ENCODE results near the gene TMEM198.

Gene TMEM198

DNA sequence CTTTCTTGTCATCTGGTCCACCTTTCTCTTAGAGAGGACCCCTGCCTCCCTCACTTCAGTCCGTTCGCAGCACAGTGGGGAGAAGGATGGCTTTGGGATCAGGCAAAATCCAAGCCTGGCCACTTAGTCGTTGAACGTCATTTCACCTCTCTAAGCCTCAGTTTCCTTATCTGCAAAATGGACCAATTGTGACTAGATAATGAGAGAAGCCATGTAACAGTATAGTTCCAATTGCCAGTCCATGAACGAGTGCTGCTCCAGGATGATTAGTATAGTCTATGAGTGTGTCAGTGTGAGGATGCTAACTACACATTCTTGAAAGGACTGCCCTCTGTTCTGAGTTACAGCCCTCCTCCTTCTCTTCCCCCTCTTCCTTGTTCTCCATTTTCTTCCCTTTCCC, 29.3 kb downstream of the TMEM198 start:
- no peak overlapping the region for H3K4me3 ChIP-seq (ENCODE audit: low read length)
- no peak for DNase-seq (ENCODE audit: low read depth)
- TF ChIP-seq, protein P1, sequence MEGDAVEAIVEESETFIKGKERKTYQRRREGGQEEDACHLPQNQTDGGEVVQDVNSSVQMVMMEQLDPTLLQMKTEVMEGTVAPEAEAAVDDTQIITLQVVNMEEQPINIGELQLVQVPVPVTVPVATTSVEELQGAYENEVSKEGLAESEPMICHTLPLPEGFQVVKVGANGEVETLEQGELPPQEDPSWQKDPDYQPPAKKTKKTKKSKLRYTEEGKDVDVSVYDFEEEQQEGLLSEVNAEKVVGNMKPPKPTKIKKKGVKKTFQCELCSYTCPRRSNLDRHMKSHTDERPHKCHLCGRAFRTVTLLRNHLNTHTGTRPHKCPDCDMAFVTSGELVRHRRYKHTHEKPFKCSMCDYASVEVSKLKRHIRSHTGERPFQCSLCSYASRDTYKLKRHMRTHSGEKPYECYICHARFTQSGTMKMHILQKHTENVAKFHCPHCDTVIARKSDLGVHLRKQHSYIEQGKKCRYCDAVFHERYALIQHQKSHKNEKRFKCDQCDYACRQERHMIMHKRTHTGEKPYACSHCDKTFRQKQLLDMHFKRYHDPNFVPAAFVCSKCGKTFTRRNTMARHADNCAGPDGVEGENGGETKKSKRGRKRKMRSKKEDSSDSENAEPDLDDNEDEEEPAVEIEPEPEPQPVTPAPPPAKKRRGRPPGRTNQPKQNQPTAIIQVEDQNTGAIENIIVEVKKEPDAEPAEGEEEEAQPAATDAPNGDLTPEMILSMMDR (IDR thresholded peaks at IDR 0.05; ENCODE audit: insufficient read depth, low read depth, low read length, missing control alignments): no peak

DNA sequence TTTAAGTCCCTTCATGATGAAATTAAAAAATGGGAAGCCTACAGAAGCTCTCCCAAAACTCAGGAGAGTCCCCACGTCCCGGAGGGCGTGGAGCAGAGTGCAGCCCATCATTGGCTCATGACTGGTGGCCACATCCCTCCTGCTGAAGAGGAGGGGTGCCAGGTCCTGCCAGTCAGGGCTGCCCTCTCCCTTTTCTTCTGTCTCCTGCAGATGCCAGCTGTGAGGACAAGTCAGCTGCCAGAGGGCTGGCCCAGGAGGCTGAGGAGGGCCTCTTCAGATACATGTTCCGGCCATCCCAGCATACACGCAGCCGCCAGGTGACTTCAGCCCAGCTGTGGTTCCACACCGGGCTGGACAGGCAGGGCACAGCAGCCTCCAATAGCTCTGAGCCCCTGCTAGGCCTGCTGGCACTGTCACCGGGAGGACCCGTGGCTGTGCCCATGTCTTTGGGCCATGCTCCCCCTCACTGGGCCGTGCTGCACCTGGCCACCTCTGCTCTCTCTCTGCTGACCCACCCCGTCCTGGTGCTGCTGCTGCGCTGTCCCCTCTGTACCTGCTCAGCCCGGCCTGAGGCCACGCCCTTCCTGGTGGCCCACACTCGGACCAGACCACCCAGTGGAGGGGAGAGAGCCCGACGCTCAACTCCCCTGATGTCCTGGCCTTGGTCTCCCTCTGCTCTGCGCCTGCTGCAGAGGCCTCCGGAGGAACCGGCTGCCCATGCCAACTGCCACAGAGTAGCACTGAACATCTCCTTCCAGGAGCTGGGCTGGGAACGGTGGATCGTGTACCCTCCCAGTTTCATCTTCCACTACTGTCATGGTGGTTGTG, 30.9 kb downstream of the TMEM198 start:
- no peak for DNase-seq (ENCODE audit: low read depth)
- H3K4me3 ChIP-seq (ENCODE audit: low read length): no peak overlapping the region
- TF ChIP-seq, protein P1 (IDR thresholded peaks at IDR 0.05; ENCODE audit: insufficient read depth, low read depth, low read length, missing control alignments): no peak

DNA sequence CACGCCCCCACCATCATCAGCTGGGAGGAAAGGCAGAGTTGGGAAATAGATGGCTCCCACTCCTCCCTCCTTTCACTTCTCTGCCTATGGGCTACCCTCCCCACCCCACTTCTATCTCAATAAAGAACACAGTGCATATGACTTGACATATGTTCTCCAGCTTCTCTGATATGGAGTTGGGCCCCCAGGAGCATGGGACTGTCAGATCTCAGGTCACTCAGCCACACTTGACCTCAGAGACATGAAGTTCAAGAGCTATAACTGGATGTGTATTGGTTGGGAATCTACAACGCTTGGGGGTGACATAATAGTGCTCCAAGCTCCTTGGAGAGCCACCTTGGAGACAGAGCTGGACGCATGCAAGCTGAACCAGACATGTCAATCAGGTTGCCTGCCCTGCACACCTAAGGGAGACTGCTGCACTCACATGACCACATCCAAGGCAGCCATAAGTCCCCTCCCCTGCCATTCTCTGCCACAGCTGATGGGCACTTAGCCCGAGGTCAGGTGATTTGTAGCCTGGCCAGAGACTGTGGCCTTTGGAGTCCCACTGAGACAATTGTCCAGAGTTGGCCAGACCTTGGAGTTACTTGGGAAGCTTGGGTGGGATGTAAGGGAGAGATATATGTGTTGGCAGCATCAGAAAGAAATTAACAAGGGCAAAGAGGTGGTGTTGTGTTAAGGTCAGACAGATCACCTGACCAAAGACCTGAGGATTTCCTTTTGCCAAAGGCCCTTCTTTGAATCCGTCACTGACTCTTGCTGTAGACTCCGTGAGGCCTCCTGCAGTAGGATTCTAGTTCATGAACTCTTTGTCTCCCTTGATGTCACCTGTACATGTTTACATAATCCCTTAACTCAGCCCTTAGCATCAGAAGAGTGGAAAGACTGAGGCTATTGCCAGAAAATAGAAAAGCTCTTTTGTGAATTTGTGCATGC, 32.0 kb downstream of the TMEM198 start:
- no peak overlapping the region for H3K4me3 ChIP-seq (ENCODE audit: low read length)
- TF ChIP-seq, protein P1 (IDR thresholded peaks at IDR 0.05; ENCODE audit: insufficient read depth, low read depth, low read length, missing control alignments): no peak
- DNase-seq (ENCODE audit: low read depth): no peak

DNA sequence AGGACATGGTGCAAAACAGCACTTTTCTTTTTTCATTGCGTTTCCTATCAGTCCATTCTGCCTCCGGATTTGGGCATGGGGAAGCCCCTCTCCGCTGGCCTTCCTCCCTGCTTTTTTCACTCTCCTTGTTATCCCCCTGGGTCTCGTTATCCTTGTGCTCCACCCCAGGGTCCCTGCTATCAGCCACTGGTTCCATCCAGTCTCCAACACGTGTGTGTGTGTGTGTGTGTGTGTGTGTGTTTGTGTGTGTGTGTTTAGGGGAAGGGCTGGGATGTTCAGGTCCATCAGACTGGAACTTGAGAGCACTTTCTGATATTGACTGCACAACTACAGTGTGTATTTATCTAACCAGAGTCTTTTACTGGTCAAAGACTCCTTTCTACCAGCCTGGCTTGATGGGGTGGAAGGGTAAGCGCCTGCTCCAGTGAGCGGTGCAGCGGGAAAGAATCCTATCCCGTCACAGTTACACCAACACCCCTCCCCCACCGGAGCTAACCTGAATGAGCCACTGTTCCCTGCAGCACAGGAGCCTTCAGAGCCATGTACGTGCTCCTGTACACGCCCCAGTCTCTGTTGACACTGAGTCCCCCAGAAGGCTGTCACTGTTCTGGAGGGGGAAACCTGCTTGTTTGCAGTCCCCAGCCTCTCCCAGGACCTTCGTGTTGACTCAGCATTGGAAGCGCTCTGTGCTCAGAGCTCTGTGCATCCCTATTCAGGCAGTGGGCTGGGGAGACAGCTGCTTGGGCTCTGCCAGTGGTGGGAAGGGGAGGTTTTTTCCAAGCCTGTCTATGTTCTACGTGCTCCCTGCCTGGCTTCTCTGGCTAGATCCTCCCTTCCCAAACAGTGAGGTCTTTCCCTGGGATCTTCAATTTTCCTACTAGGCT, 32.9 kb downstream of the TMEM198 start:
- peak; percentile 36 for DNase-seq (ENCODE audit: low read depth)
- TF ChIP-seq, protein P1 (IDR thresholded peaks at IDR 0.05; ENCODE audit: insufficient read depth, low read depth, low read length, missing control alignments): no peak
- H3K4me3 ChIP-seq (ENCODE audit: low read length): no peak overlapping the region

DNA sequence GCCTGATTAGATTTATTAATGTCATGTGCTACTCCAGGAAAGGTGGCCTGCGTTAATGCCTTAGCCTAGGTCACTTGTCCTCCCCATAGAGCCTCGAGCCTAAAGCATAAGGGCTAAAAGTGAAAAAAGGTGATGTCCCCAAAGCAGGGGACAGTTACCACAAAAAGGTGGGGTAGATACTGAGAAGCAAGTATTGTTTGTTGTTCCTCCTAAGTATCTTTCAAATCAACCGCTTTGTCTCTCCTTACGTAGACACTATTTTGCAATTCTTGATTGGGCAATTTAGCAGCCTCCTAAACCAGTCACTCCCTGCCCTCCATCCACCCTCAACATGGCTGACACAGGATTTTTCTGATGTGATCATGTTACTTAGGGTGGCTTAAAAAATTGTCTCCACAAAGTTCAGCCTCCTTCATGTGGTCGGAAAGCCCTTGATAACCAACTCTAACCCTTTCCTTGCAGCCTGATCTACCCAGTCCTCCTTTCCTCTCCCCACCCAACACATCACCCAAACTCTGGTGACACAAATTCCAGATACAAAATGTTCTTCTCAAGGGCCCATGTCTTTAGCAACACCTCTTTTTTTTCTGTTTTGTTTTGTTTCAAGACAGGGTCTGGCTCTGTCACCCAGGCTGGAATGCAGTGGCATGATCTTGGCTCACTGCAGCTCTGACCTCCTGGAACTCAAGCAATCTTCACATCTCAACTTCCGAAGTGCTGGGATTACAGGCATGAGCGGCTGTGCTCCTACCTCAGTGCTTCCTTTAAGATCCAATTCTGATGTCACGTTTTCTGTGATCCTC, 35.2 kb downstream of the TMEM198 start:
- no peak overlapping the region for H3K4me3 ChIP-seq (ENCODE audit: low read length)
- peak; percentile 65 for DNase-seq (ENCODE audit: low read depth)
- TF ChIP-seq, protein P1 (IDR thresholded peaks at IDR 0.05; ENCODE audit: insufficient read depth, low read depth, low read length, missing control alignments): no peak

DNA sequence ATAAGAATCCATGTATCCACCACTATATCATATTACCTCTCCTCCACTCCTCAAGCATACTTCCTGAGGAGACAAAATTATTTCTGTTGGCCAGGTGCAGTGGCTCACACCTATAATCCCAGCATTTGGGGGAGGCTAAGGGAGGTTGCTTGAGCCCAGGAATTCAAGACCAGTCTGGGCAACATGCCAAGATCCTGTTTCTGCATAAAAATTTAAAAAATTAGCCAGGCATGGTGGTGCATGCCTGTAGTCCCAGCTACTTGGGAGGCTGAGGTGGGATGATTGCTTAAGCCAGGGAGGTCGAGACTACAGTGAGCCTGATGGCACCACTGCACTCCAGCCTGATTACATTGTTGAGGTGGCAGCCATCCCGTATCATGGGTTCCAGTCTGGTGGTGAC, 37.5 kb downstream of the TMEM198 start:
- TF ChIP-seq, protein P1 (IDR thresholded peaks at IDR 0.05; ENCODE audit: insufficient read depth, low read depth, low read length, missing control alignments): no peak
- H3K4me3 ChIP-seq (ENCODE audit: low read length): no peak overlapping the region
- no peak for DNase-seq (ENCODE audit: low read depth)

All from epithelial cell of esophagus (primary cell).